Measurements from ENCODE around the gene BCAS3.

DNA sequence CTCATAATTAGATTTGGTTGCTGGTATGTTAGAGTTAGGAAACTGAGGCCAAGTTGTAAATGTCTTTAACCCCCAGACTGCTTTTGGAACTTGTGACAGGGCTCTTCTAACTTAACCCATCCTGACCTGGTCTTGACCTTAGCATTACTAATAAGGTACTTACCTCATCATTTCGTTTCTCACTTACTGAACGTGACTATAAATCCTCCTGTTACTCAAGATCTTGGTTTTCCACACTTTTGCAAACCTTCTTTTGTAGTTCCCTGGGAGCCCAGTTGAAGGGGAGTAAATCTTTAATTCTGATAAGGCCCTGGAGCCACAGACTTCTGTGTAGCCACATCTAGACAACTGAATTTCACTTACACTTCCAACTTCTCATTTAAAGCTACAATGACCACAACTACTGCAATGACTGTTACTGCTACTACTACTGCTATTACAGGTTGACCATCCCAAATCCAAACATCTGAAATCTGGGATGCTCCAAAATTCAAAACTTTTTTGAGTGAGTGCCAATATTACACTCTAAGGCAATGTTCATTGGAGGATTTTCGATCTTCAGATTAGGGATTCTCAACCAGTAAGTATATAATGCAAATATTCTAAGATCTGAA, 473.1 kb downstream of the BCAS3 start:
- TF ChIP-seq, protein P1, sequence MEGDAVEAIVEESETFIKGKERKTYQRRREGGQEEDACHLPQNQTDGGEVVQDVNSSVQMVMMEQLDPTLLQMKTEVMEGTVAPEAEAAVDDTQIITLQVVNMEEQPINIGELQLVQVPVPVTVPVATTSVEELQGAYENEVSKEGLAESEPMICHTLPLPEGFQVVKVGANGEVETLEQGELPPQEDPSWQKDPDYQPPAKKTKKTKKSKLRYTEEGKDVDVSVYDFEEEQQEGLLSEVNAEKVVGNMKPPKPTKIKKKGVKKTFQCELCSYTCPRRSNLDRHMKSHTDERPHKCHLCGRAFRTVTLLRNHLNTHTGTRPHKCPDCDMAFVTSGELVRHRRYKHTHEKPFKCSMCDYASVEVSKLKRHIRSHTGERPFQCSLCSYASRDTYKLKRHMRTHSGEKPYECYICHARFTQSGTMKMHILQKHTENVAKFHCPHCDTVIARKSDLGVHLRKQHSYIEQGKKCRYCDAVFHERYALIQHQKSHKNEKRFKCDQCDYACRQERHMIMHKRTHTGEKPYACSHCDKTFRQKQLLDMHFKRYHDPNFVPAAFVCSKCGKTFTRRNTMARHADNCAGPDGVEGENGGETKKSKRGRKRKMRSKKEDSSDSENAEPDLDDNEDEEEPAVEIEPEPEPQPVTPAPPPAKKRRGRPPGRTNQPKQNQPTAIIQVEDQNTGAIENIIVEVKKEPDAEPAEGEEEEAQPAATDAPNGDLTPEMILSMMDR (IDR thresholded peaks at IDR 0.05), result no peak
- no peak for TF ChIP-seq ZFX (IDR thresholded peaks at IDR 0.05; ENCODE audit: borderline replicate concordance)
